SIG-M5 treated with dmso at 0.1 percent for 504 hours (cell line): ENCODE measurements around the gene WDR1.

Experiments
- DNase-seq: peaks from one replicate; lab custom pipeline; 2025; ENCODE audit not compliant: unreplicated experiment; lab: John Stamatoyannopoulos, UW

WDR1 gene

GRCh38 chr4:10075158-10075863 is 41.3 kb downstream of the WDR1 start:
- no peak for DNase-seq

GRCh38 chr4:10074767-10075105 is 41.9 kb downstream of the WDR1 start:
- DNase-seq, result no peak

GRCh38 chr4:10074076-10074766 is 42.4 kb downstream of the WDR1 start:
- no peak for DNase-seq

GRCh38 chr4:10072420-10073017 is 44.1 kb downstream of the WDR1 start:
- DNase-seq, result no peak

GRCh38 chr4:10069075-10069642 is 47.4 kb downstream of the WDR1 start:
- no peak for DNase-seq

- DNase-seq, result no peak
Measured at GRCh38 chr4:10066670-10067651, 49.6 kb downstream of the WDR1 start.

- DNase-seq, result no peak
Measured at GRCh38 chr4:10066206-10066605, 50.4 kb downstream of the WDR1 start.

GRCh38 chr4:10063544-10064300 is 52.9 kb downstream of the WDR1 start:
- DNase-seq, result peak; percentile 27

GRCh38 chr4:10061650-10062415 is 54.8 kb downstream of the WDR1 start:
- DNase-seq, result no peak

- no peak for DNase-seq
Measured at GRCh38 chr4:10058371-10058770, 58.2 kb downstream of the WDR1 start.

GRCh38 chr4:10057023-10057395 is 59.6 kb downstream of the WDR1 start:
- no peak for DNase-seq

- DNase-seq, result no peak
Measured at GRCh38 chr4:10056334-10057022, 60.1 kb downstream of the WDR1 start.

GRCh38 chr4:10055871-10056270 is 60.7 kb downstream of the WDR1 start:
- DNase-seq, result no peak

- DNase-seq, result no peak
Measured at GRCh38 chr4:10054571-10055041, 62.0 kb downstream of the WDR1 start.

- DNase-seq, result no peak
Measured at GRCh38 chr4:10053635-10054453, 62.8 kb downstream of the WDR1 start.

GRCh38 chr4:10051517-10052135 is 65.0 kb downstream of the WDR1 start:
- no peak for DNase-seq

GRCh38 chr4:10050721-10051120 is 65.9 kb downstream of the WDR1 start:
- no peak for DNase-seq
